ENCODE data around the gene AMPD3. TPM values are rescaled to one million over a fixed set of nuclear protein-coding genes. Genes with fewer than 3 reads are reported as not detected.

AMPD3 gene
- total RNA-seq: 5.2 and 6.5 TPM in 2 replicates

DNA sequence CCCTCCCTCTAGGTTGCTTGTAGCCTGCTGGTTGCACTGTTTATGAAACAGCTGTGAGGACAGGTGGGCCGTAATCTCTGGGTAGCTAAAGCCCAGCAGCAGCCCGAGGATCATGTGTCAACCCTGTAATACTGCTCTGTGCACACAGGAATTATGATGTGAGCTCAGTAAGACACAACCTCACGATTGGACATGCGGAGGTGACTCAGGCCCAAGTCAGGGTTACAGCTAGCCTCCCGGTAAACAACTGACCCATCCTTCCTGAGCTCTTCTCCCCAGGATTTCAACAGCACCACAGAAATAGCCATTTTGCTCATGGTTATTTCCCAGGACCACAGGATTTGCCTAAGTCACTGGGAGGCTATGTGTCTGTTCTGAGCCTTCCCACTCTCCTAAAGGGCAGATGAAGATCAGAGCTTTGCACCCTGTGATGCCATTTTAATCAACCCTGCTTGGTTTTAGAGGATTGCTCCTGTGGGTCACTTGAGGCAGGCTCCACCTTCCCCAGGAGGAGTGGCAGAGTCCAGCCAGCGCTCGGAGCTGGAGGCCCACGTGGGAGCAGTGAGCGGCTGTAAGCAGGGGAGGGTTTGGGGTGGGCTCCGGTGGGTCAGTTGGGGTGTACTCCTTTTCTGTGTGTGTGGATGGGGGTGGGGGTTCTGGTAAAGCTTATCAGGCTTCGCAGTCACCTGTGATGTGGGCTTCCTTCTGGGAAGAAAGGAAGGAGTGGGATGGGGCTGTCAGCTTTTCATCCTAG lies at the start of gene AMPD3:
AMPD3 (plus strand) TSS at position 387 of the 754 bp plus-strand sequence. CDS start 6,256 bp downstream, outside the sequence.

DNA sequence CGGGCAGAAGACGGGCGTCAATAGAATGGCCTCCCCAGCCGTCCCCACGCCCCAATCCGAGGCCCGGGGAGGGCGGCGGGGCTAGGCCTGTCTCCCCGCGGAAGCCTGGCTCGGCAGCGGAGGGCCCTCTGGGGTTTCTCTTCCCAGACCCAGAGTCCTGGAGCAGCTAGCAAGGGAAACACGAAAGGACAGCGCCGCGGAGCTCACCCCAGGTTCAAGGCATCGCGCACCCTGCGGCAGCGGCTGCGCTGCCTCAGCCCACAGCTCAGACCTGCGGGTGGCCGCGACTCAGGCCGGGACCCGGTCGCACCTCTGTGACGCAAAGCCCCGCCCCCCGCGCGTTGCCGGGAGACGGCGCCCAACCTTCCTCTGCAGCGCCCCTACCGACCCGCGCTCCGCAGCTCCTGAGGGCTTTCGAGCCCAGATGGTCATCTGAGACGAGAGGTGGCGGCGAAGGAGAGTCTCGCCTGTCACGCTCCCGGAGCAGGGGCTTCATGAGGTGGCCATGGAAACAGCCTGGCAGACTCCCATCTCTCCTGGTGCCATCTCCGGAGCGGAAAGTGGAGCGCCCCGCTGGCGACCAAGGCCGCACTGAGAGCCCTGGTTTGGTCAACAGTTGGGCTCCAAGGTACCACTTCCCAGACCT lies 86.0 kb downstream of the AMPD3 start, which contains the start of gene RNF141:
RNF141 (minus strand) TSS at position 273 of the 646 bp plus-strand sequence. CDS start 7,029 bp downstream, outside the sequence.

Other genes starting within 250 kb of the AMPD3 start
- gene SBF2, start 161.0 kb upstream of the AMPD3 start, total RNA-seq: 37.2 and 41.8 TPM in 2 replicates
- gene ADM, start 150.2 kb upstream of the AMPD3 start, total RNA-seq: 177 and 267 TPM in 2 replicates
- gene RNF141, start 85.9 kb downstream of the AMPD3 start, total RNA-seq: 31.1 and 35.8 TPM in 2 replicates
- gene LYVE1, start 113.4 kb downstream of the AMPD3 start, total RNA-seq: under 0.01 and 0.09 TPM in 2 replicates
- 14.4 and 22.9 TPM in 2 replicates for gene IRAG1, start 238.5 kb downstream of the AMPD3 start, total RNA-seq

Data from smooth muscle cell of bladder (primary cell).